ENCODE data around the gene TRIM24. TPM values are rescaled to one million over a fixed set of nuclear protein-coding genes. Genes with fewer than 3 reads are reported as not detected.
"Not testable (repeated sequence)": the region's sequence is repeated elsewhere in the genome, so short reads cannot be mapped to it uniquely, and the experiment has no call there.

The TRIM24 gene
- total and polyA plus RNA-seq, 10 of the 15 experiments (the other 5 are each of a cell fraction or from before 2014, with no cell fraction given), result 4.6 to 23.5 (median 13.6) TPM

GRCh38 chr7:138483531-138483930 is 23.5 kb downstream of the TRIM24 start:
- POLR2A ChIA-PET, result no interaction called here
- H3K27me3 ChIP-seq (replicated peaks in 1 of 2; ENCODE audit: control insufficient read depth in 2 of 2, insufficient read depth in 2 of 2, low read length in 1 of 2), result no peaks in the 10 kb centered on the region
- peaks cover 3% of the 10 kb centered on the region; the same call in 2 of the 3 replicates for H3K9me3 ChIP-seq (replicated peaks; ENCODE audit: control insufficient read depth, insufficient read depth, low read length)
- intact Hi-C loops (cut with micrococcal nuclease; ENCODE audit: unreplicated experiment) (no loop called here), in situ Hi-C loops (cut with MboI) (no loop called here)
- no peak overlapping the region for H3K4me2 ChIP-seq (ENCODE audit: control insufficient read depth, insufficient read depth)
- RAD21 ChIA-PET (ENCODE audit: unreplicated experiment), result no interaction called here
- CTCF ChIA-PET, result no interaction called here
- no peaks in the 10 kb centered on the region for H4K20me1 ChIP-seq (ENCODE audit: control insufficient read depth, insufficient read depth)
- H2AFZ ChIP-seq (ENCODE audit: control insufficient read depth, low read depth, low read length), result no peak overlapping the region
- H3K4me3 ChIP-seq, result no peak overlapping the region
- no peak overlapping the region for H3K9ac ChIP-seq (ENCODE audit: control insufficient read depth, insufficient read depth, low read length)
- WGBS (ENCODE audit: insufficient coverage, insufficient replicate concordance, low lambda C conversion rate, missing lambda C conversion rate), result 46% methylated on average over 2 of the region's 2 CpGs
- no peak for FAIRE-seq
- SMC1A ChIA-PET (ENCODE audit: uncharacterized antibody, unreplicated experiment), result interaction anchor here (1.0 to 7.4 kb wide), 3 partner anchors 10 to 16 kb away, joined by 3 to 67 read pairs (median 5); no protein-coding TSS in a partner anchor
- no peak overlapping the region for H3K27ac ChIP-seq (ENCODE audit: control insufficient read depth, insufficient read depth)
- H3K4me1 ChIP-seq (ENCODE audit: control insufficient read depth, insufficient read depth, low read length), result peaks cover 9% of the 10 kb centered on the region
- BruUV-seq (replicated peaks), result no TSS peak
- no peaks in the 10 kb centered on the region for H3K36me3 ChIP-seq (ENCODE audit: control insufficient read depth in 2 of 2, insufficient read depth in 2 of 2, low read length in 1 of 2)
- H3K79me2 ChIP-seq (ENCODE audit: control insufficient read depth, insufficient read depth, low read length), result peaks cover 42% of the 10 kb centered on the region
- no peak for DNase-seq (ENCODE audit: low read depth, low spot score)
- ATAC-seq, result peak; percentile 38
- TF ChIP-seq HDAC2 (IDR thresholded peaks at IDR 0.05) (no peak), MTA2 (IDR thresholded peaks at IDR 0.05; ENCODE audit: low read depth) (no peak), HDGF (IDR thresholded peaks at IDR 0.05) (no peak), PML (IDR thresholded peaks at IDR 0.05; ENCODE audit: low read length) (no peak), NFYB (IDR thresholded peaks at IDR 0.05; ENCODE audit: insufficient read depth, low read depth, low read length) (no peak), NR2C1 (IDR thresholded peaks at IDR 0.05) (no peak), CHD2 (IDR thresholded peaks at IDR 0.05; ENCODE audit: borderline replicate concordance, low read depth, low read length) (no peak), ZBTB33 (IDR thresholded peaks at IDR 0.05) (no peak), ZNF217 (IDR thresholded peaks at IDR 0.05) (no peak), CBX5 (IDR thresholded peaks at IDR 0.05; ENCODE audit: low read depth) (no peak), CHD1 (IDR thresholded peaks at IDR 0.05; ENCODE audit: low read depth, low read length) (no peak), CREB1 (IDR thresholded peaks at IDR 0.05; ENCODE audit: low read depth) (no peak), WRNIP1 (IDR thresholded peaks at IDR 0.05; ENCODE audit: borderline replicate concordance, low read depth, low read length) (no peak), MYB (IDR thresholded peaks at IDR 0.05; ENCODE audit: borderline replicate concordance, low read depth, low read length) (no peak)

GRCh38 chr7:138485508-138485907 is 25.4 kb downstream of the TRIM24 start:
- H3K27me3 ChIP-seq (replicated peaks in 1 of 2; ENCODE audit: control insufficient read depth in 2 of 2, insufficient read depth in 2 of 2, low read length in 1 of 2); H3K36me3 ChIP-seq (ENCODE audit: control insufficient read depth in 2 of 2, insufficient read depth in 2 of 2, low read length in 1 of 2); ATAC-seq; H3K4me3 ChIP-seq; H3K27ac ChIP-seq (ENCODE audit: control insufficient read depth, insufficient read depth); H3K9me3 ChIP-seq (replicated peaks; ENCODE audit: control insufficient read depth, insufficient read depth, low read length); in situ Hi-C loops (cut with MboI); POLR2A ChIA-PET; H3K9ac ChIP-seq (ENCODE audit: control insufficient read depth, insufficient read depth, low read length); H3K4me1 ChIP-seq (ENCODE audit: control insufficient read depth, insufficient read depth, low read length); FAIRE-seq; DNase-seq (ENCODE audit: low read depth, low spot score); H2AFZ ChIP-seq (ENCODE audit: control insufficient read depth, low read depth, low read length); H4K20me1 ChIP-seq (ENCODE audit: control insufficient read depth, insufficient read depth); SMC1A ChIA-PET (ENCODE audit: uncharacterized antibody, unreplicated experiment); CTCF ChIA-PET; RAD21 ChIA-PET (ENCODE audit: unreplicated experiment); BruUV-seq (replicated peaks); intact Hi-C loops (cut with micrococcal nuclease; ENCODE audit: unreplicated experiment); H3K4me2 ChIP-seq (ENCODE audit: control insufficient read depth, insufficient read depth): not testable (repeated sequence)
- WGBS (ENCODE audit: insufficient coverage, insufficient replicate concordance, low lambda C conversion rate, missing lambda C conversion rate), result 100% methylated on average over 1 of the region's 1 CpG
- peaks cover 27% of the 10 kb centered on the region for H3K79me2 ChIP-seq (ENCODE audit: control insufficient read depth, insufficient read depth, low read length)

All from GM12878 (cell line).